ENCODE data around the gene IGSF21.

DNA sequence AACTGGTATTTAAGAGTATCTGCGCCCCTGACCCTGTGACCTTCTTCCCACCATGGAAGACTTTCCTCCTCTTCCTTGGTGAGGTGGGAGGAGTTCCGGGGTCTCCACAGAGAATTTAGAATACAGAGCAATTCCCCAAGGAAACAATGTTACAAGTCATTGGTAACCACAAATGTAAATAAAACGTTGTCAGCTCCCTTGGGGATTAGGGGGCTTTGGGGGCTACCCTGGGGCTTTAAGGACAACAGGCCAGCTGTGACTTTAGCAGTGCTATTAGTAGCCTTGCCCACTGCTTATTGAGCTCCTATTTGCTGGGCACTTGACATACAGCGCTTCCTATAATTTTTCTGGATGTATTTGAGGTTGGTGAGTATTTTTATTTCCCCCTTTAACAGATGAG, 69.0 kb downstream of the IGSF21 start:
- TF ChIP-seq EP300 (IDR thresholded peaks at IDR 0.05), result no peak
- no peak for TF ChIP-seq POLR2A (IDR thresholded peaks at IDR 0.05)

Measured in gastroesophageal sphincter (tissue), 2 donors.